ENCODE results near the gene STN1.

The STN1 gene

GRCh38 chr10:103838070-103838395, 80.0 kb downstream of the STN1 start:
- no peaks in the 10 kb centered on the region for H3K27me3 ChIP-seq (ENCODE audit: control insufficient read depth, insufficient read depth, low read length)
- no peak overlapping the region for H3K9ac ChIP-seq (ENCODE audit: low read length)
- H3K4me3 ChIP-seq (ENCODE audit: low read length), result no peak overlapping the region
- H3K27ac ChIP-seq (ENCODE audit: low read length), result no peak overlapping the region
- H3K4me1 ChIP-seq (ENCODE audit: control insufficient read depth, low read depth, low read length), result peaks cover 43% of the 10 kb centered on the region
- H3K9me3 ChIP-seq (ENCODE audit: control insufficient read depth, low read depth, low read length), result no peaks in the 10 kb centered on the region
- H3K36me3 ChIP-seq (ENCODE audit: control insufficient read depth, low read depth, low read length), result no peaks in the 10 kb centered on the region

DNA sequence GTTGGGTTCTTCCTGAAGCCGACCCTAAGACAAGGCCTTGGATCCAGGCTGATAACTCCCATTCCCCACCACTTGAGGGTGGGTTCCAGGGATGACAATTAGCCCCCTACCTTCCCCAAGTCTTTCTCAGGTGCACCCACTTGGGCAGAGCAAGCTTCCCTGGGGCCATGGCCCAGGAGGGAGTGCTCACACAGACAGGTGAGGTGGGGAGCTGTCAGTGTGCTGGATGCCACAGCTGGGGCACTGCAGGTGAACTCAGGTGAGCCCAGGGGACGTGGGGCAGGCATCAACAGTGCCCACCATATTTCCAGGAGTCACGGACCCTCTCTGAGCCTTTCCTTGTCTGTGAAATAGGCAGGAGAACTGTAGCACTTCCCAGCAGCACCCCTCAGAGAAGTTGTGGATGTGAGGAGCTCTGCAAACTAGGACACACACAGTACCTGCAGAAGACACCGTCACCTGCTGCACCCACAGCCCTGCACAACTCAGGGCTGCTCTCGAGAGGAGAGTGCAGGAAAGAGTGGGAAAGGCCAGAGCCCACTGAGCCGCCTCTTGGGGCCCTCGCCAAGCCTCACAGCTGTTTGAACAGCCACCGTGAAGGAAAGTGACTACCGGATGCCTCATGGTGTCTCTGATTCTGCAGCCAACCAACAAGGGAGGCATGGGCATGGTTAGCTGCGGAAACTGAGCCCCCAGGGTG, 80.5 kb downstream of the STN1 start:
- H3K27me3 ChIP-seq (ENCODE audit: control insufficient read depth, insufficient read depth, low read length), result no peaks in the 10 kb centered on the region
- H3K4me1 ChIP-seq (ENCODE audit: control insufficient read depth, low read depth, low read length), result peaks cover 43% of the 10 kb centered on the region
- no peak overlapping the region for H3K9ac ChIP-seq (ENCODE audit: low read length)
- no peaks in the 10 kb centered on the region for H3K36me3 ChIP-seq (ENCODE audit: control insufficient read depth, low read depth, low read length)
- no peak overlapping the region for H3K27ac ChIP-seq (ENCODE audit: low read length)
- H3K4me3 ChIP-seq (ENCODE audit: low read length), result no peak overlapping the region
- no peaks in the 10 kb centered on the region for H3K9me3 ChIP-seq (ENCODE audit: control insufficient read depth, low read depth, low read length)

- Histone ChIP-seq H3K36me3 (ENCODE audit: control insufficient read depth, low read depth, low read length) (no peaks in the 10 kb centered on the region), H3K9me3 (ENCODE audit: control insufficient read depth, low read depth, low read length) (no peaks in the 10 kb centered on the region), H3K27ac (ENCODE audit: low read length) (no peak overlapping the region), H3K27me3 (ENCODE audit: control insufficient read depth, insufficient read depth, low read length) (no peaks in the 10 kb centered on the region), H3K4me1 (ENCODE audit: control insufficient read depth, low read depth, low read length) (peaks cover 43% of the 10 kb centered on the region), H3K4me3 (ENCODE audit: low read length) (no peak overlapping the region), H3K9ac (ENCODE audit: low read length) (no peak overlapping the region)
Observed at GRCh38 chr10:103836861-103837260, 81.1 kb downstream of the STN1 start.

DNA sequence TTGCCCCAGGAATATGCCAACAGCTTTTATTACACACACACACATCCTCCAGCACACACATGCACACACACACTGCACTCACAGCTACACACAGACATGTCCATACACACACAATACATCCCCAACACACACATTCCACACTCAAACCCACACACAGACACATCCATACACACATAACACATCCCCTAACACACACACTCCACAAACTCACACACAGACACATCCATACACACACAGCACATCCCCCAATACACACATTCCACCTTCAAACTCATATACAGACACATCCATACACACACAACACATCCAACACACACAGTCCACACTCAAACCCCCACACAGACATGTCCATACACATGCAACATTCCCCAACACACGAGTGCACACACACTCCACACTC, 81.7 kb downstream of the STN1 start:
- Histone ChIP-seq H3K9me3 (ENCODE audit: control insufficient read depth, low read depth, low read length) (no peaks in the 10 kb centered on the region), H3K4me1 (ENCODE audit: control insufficient read depth, low read depth, low read length) (peaks cover 42% of the 10 kb centered on the region), H3K27ac (ENCODE audit: low read length) (no peak overlapping the region), H3K4me3 (ENCODE audit: low read length) (no peak overlapping the region), H3K27me3 (ENCODE audit: control insufficient read depth, insufficient read depth, low read length) (no peaks in the 10 kb centered on the region), H3K36me3 (ENCODE audit: control insufficient read depth, low read depth, low read length) (no peaks in the 10 kb centered on the region), H3K9ac (ENCODE audit: low read length) (no peak overlapping the region)

- H3K27ac ChIP-seq (ENCODE audit: low read length), result no peak overlapping the region
- no peaks in the 10 kb centered on the region for H3K9me3 ChIP-seq (ENCODE audit: control insufficient read depth, low read depth, low read length)
- H3K4me3 ChIP-seq (ENCODE audit: low read length), result no peak overlapping the region
- H3K4me1 ChIP-seq (ENCODE audit: control insufficient read depth, low read depth, low read length), result peaks cover 33% of the 10 kb centered on the region
- no peak overlapping the region for H3K9ac ChIP-seq (ENCODE audit: low read length)
- no peaks in the 10 kb centered on the region for H3K36me3 ChIP-seq (ENCODE audit: control insufficient read depth, low read depth, low read length)
- no peaks in the 10 kb centered on the region for H3K27me3 ChIP-seq (ENCODE audit: control insufficient read depth, insufficient read depth, low read length)
Observed at GRCh38 chr10:103835096-103836050, 82.6 kb downstream of the STN1 start.

DNA sequence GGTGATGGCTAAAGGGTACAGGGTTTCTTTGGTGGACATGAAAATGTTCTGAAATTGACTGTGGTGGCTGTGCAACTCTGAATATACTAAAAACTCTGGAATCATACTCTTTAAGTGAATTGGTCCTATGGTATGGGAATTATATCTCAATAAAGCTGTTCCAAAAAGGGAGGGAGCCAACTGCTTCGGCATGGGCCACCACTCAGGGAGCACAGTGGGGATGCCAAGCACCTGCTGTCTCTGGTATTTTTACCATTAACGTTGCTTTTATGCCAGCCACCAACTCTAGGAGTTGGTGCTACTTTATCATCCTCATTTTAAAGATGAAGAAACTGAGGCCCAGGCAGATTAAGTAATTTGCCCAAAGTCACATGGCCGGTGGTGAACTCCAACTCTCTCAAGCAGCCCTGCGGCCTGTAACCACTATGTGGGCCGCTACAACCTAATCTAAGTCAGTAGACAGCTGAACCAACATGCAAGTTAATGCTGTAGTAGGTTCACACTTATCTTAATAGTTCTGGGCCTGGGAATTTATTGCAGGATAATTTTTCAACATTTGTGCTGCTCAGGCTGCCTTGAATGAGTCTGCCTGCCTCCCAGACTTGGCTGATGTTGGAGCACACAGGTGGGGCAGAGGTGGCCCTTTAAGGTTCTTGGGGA, 83.4 kb downstream of the STN1 start:
- no peak overlapping the region for H3K27ac ChIP-seq (ENCODE audit: low read length)
- H3K9ac ChIP-seq (ENCODE audit: low read length), result no peak overlapping the region
- H3K4me1 ChIP-seq (ENCODE audit: control insufficient read depth, low read depth, low read length), result peaks cover 30% of the 10 kb centered on the region
- H3K9me3 ChIP-seq (ENCODE audit: control insufficient read depth, low read depth, low read length), result no peaks in the 10 kb centered on the region
- H3K27me3 ChIP-seq (ENCODE audit: control insufficient read depth, insufficient read depth, low read length), result no peaks in the 10 kb centered on the region
- H3K36me3 ChIP-seq (ENCODE audit: control insufficient read depth, low read depth, low read length), result no peaks in the 10 kb centered on the region
- peak overlapping the region; percentile 17 for H3K4me3 ChIP-seq (ENCODE audit: low read length)

DNA sequence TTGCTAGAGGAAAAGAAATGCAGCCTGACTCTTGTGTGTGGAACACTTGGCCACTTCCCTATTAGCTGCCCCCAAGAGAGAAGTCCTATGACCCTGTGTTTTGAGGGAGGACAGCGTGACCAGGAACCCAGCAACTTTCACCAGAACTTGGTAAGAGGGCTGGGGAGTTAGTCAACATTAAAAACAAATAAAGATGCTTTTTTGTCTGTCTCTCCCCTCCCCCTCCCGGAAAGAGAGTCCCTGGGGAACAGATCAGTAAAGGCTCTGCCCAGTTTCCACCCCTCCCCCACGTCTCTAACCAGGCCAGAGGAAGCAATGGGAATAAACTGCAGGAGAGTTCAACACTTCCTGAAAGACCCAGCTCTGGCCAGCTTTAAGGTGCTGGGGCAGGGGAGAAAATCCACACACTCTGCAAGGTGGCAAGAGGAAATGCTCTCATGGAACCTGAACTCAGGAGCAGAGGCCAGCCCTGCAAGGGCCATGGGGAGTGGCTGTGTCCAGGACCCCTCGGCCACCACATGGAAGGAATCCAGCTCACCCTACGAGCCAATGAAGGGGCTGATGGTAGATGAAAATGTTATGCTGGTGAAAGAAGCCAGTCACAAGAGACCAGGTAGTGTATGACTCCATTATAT, 84.1 kb downstream of the STN1 start:
- Histone ChIP-seq H3K9ac (ENCODE audit: low read length) (no peak overlapping the region), H3K9me3 (ENCODE audit: control insufficient read depth, low read depth, low read length) (no peaks in the 10 kb centered on the region), H3K4me1 (ENCODE audit: control insufficient read depth, low read depth, low read length) (peaks cover 23% of the 10 kb centered on the region), H3K27me3 (ENCODE audit: control insufficient read depth, insufficient read depth, low read length) (no peaks in the 10 kb centered on the region), H3K36me3 (ENCODE audit: control insufficient read depth, low read depth, low read length) (no peaks in the 10 kb centered on the region), H3K27ac (ENCODE audit: low read length) (no peak overlapping the region), H3K4me3 (ENCODE audit: low read length) (peak overlapping the region; percentile 17)

DNA sequence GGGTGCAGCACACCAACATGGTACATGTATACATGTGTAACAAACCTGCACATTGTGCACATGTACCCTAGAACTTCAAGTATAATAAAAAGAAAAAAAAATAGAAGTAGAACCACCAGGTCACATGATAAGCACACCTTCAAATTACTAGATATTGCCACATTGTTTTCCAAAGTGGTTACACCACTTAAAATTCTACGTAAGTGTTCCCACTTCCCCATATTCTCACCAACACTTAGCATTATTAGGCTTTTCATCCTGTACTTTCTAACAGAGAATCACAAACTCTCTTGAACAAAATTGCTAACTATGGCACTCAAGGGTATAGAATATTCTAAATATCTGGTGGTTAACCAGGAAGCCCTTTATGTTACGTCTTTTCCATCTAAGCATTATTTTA, 85.2 kb downstream of the STN1 start:
- H3K4me3 ChIP-seq (ENCODE audit: low read length), result no peak overlapping the region
- H3K9ac ChIP-seq (ENCODE audit: low read length), result no peak overlapping the region
- H3K36me3 ChIP-seq (ENCODE audit: control insufficient read depth, low read depth, low read length), result no peaks in the 10 kb centered on the region
- peaks cover 22% of the 10 kb centered on the region for H3K4me1 ChIP-seq (ENCODE audit: control insufficient read depth, low read depth, low read length)
- no peak overlapping the region for H3K27ac ChIP-seq (ENCODE audit: low read length)
- H3K9me3 ChIP-seq (ENCODE audit: control insufficient read depth, low read depth, low read length), result no peaks in the 10 kb centered on the region
- H3K27me3 ChIP-seq (ENCODE audit: control insufficient read depth, insufficient read depth, low read length), result no peaks in the 10 kb centered on the region

Data from iPS-18a (cell line).